ENCODE data around the gene DUSP7. TPM values are rescaled to one million over a fixed set of nuclear protein-coding genes. Genes with fewer than 3 reads are reported as not detected.

Gene DUSP7
- total RNA-seq, 1 donor from 2014 or later: 59.9 TPM

DNA sequence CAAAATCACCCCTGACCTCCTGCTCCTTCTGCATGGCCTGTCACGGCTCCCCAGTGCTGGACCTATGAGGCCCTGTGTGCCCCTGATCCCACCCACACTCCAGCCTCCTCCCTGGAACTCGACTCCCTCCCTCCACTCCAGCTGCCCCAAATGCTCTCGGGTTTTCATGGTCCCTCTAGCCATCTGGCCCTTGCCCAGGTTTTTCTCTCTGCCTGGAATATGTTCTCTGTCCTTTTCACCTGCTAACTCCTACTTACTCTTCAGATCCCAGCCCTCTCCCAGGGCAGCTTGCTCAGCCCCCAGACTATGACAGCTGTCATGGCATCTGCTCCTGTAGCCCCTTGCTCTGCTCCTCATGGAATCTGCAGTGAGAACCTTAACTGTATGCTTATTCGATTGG, 30.3 kb downstream of the DUSP7 start:
- H3K27ac ChIP-seq: no peak overlapping the region
- no peak overlapping the region for H3K4me3 ChIP-seq
- no peaks in the 10 kb centered on the region for H3K27me3 ChIP-seq
- intact Hi-C loops (cut with DNase I): no loop called here
- DNase-seq (ENCODE audit: extremely low spot score in 2 of 2): no peak
- H3K36me3 ChIP-seq: no peaks in the 10 kb centered on the region
- TF ChIP-seq POLR2A (IDR thresholded peaks at IDR 0.05): no peak
- TF ChIP-seq, protein P1, sequence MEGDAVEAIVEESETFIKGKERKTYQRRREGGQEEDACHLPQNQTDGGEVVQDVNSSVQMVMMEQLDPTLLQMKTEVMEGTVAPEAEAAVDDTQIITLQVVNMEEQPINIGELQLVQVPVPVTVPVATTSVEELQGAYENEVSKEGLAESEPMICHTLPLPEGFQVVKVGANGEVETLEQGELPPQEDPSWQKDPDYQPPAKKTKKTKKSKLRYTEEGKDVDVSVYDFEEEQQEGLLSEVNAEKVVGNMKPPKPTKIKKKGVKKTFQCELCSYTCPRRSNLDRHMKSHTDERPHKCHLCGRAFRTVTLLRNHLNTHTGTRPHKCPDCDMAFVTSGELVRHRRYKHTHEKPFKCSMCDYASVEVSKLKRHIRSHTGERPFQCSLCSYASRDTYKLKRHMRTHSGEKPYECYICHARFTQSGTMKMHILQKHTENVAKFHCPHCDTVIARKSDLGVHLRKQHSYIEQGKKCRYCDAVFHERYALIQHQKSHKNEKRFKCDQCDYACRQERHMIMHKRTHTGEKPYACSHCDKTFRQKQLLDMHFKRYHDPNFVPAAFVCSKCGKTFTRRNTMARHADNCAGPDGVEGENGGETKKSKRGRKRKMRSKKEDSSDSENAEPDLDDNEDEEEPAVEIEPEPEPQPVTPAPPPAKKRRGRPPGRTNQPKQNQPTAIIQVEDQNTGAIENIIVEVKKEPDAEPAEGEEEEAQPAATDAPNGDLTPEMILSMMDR (IDR thresholded peaks at IDR 0.05): no peak
- no peak for TF ChIP-seq POLR2AphosphoS5 (IDR thresholded peaks at IDR 0.05; ENCODE audit: insufficient read depth in 1 of 2, low read depth in 1 of 2)
- no peaks in the 10 kb centered on the region for H3K9me3 ChIP-seq
- H3K4me1 ChIP-seq: peaks cover 26% of the 10 kb centered on the region

DNA sequence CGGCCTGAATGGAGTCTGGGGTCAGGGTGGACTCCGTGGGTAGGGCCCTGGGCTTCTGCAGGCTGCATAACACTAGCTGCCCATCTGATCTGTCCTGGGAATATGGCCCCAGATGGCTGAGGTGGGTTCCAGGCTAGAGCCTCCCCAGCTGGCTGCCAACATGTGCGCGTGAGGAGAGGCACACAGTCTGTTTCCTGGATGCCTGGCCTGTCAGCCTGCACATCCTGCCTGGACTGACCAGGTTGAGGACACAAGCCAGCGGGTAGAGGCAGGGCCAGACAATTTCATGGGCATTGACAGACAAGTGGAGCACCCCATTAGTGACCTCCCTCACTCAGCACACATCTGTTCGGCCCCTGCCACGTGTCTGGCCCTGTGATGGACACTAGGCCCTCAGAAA, 30.9 kb downstream of the DUSP7 start:
- no peaks in the 10 kb centered on the region for H3K27me3 ChIP-seq
- intact Hi-C loops (cut with DNase I): no loop called here
- DNase-seq (ENCODE audit: extremely low spot score in 2 of 2): no peak
- no peak for TF ChIP-seq POLR2AphosphoS5 (IDR thresholded peaks at IDR 0.05; ENCODE audit: insufficient read depth in 1 of 2, low read depth in 1 of 2)
- TF ChIP-seq, protein P1 (IDR thresholded peaks at IDR 0.05): no peak
- no peak for TF ChIP-seq POLR2A (IDR thresholded peaks at IDR 0.05)
- H3K4me3 ChIP-seq: no peak overlapping the region
- H3K4me1 ChIP-seq: peaks cover 26% of the 10 kb centered on the region
- H3K27ac ChIP-seq: no peak overlapping the region
- H3K9me3 ChIP-seq: no peaks in the 10 kb centered on the region
- no peaks in the 10 kb centered on the region for H3K36me3 ChIP-seq

DNA sequence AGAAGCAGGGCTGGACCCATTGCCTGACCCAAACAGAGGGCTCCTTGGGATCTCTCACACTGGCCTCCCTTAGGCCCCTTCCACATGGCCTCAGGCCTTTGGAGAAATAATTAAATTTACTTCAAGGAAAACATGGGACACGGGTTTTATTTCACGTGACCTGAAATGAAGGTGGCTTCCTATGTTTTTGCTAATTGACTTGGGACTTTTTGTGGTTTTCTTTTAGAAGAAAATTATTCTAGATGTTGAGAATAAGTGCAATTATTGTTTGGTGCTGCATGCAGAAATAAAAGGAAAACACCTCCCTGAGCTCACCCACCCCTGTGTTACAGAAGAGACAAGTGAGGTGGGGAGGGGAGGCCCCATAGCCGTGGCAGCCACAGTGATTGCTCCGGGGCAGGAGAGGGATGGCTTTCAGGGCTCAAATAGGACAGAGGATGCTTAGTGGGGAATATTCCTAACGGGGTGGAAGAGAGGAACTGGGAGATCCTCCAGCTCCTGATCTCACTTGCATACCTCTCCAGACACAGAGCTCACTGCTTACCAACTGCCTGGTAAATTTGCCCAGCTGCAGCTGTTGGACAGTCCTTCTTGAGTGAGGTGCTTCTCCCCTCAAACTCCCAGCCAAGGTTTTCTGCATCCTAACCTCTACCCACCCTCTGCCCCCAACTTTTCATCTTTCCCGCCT, 31.5 kb downstream of the DUSP7 start:
- intact Hi-C loops (cut with DNase I): no loop called here
- Histone ChIP-seq H3K36me3 (no peaks in the 10 kb centered on the region), H3K9me3 (no peaks in the 10 kb centered on the region), H3K4me1 (peaks cover 28% of the 10 kb centered on the region), H3K4me3 (no peak overlapping the region), H3K27me3 (no peaks in the 10 kb centered on the region), H3K27ac (no peak overlapping the region)
- TF ChIP-seq, protein P1 (IDR thresholded peaks at IDR 0.05): no peak
- DNase-seq (ENCODE audit: extremely low spot score in 2 of 2): no peak

DNA sequence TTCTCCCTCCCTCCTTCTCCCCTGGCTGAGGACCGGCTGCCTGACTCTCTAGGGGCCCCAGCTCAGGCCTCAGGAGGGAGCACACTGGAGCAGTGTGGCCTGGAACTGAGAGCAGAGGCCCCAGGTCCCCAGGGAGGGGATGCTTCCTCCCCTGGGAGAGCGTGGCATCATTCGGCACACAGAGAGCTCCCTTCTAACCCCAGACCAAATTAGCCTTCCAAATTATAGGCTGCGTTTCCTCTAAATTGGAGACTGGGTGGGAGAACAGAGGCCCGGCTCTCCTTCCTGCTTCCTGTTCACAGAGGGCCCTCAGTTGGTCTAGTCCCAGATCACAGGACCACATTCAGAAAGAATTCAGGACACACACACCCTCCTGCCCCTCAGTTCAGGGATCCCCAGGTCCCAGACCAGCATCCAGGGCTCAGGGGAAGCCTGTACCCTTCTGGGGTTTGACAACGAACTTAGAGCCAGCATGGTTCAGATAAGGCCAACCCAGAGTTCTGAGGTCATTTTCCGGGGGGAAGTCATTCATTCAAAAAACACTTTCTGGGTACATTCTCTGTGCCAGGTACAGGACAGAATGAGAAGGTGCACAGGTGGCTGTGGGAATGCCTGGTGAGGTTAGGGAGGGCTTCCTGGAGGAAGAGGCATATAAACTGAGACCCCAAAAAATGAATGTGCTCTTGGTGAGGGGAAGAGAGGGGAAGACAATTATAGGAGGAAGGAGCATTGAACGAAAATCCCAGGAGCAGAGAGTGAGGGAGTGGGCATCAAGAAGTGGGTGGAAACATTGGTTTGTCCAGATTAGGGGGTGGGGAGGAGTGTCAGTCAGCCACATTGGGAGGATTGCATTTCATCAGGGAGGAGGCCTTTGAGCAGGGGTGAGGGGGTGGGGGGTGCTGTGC, 32.3 kb downstream of the DUSP7 start:
- DNase-seq (ENCODE audit: extremely low spot score in 2 of 2): no peak
- Histone ChIP-seq H3K27ac (no peak overlapping the region), H3K36me3 (no peaks in the 10 kb centered on the region), H3K4me1 (peaks cover 33% of the 10 kb centered on the region), H3K9me3 (no peaks in the 10 kb centered on the region), H3K4me3 (no peak overlapping the region), H3K27me3 (no peaks in the 10 kb centered on the region)
- intact Hi-C loops (cut with DNase I): no loop called here
- TF ChIP-seq POLR2AphosphoS5 (IDR thresholded peaks at IDR 0.05; ENCODE audit: insufficient read depth in 1 of 2, low read depth in 1 of 2) (no peak), POLR2A (IDR thresholded peaks at IDR 0.05) (no peak)
- TF ChIP-seq, protein P1 (IDR thresholded peaks at IDR 0.05): no peak
